KMS-11 (cell line): ENCODE measurements around the gene DIABLO.

Experiments used
- H2AFZ ChIP-seq: fragments of 200-600 bp; sonication (generic); 2 replicates; pipeline ENCODE4 v1.6.1; 2016; ENCODE audit warnings: antibody characterized with exemption, mixed run types, low read depth
- H3K27ac ChIP-seq: fragments of 200-600 bp; sonication (generic); 2 replicates; pipeline ENCODE4 v1.6.1; 2016; ENCODE audit warnings: mild to moderate bottlenecking, mixed run types
- H3K27me3 ChIP-seq: fragments of 200-600 bp; sonication (generic); 2 replicates; pipeline ENCODE4 v1.6.1; 2017; ENCODE audit warnings: mild to moderate bottlenecking, low read depth, mixed run types, moderate library complexity; ENCODE audit not compliant: insufficient read depth
- H3K36me3 ChIP-seq: fragments of 200-600 bp; sonication (generic); 2 replicates; pipeline ENCODE4 v1.6.1; 2017; ENCODE audit warnings: mild to moderate bottlenecking, mixed run types; ENCODE audit not compliant: insufficient read depth
- H3K4me1 ChIP-seq: fragments of 200-600 bp; sonication (generic); 2 replicates; pipeline ENCODE4 v1.6.1; 2016; ENCODE audit warnings: mild to moderate bottlenecking, low read depth, mixed run types; ENCODE audit not compliant: poor library complexity, severe bottlenecking
- H3K4me2 ChIP-seq: fragments of 200-600 bp; sonication (generic); 2 replicates; pipeline ENCODE4 v1.7.0; 2016; ENCODE audit warnings: mild to moderate bottlenecking, mixed run types
- H3K4me3 ChIP-seq: fragments of 200-600 bp; sonication (generic); IDR thresholded peaks from 2 replicates; pipeline ENCODE4 v1.6.1; 2017; ENCODE audit warnings: low read depth, low read length, mixed read lengths; ENCODE audit not compliant: insufficient read depth
- H3K79me2 ChIP-seq: fragments of 200-600 bp; sonication (generic); 2 replicates; pipeline ENCODE4 v1.6.1; 2016; ENCODE audit warnings: low read depth, mixed run types; ENCODE audit not compliant: insufficient read depth
- H3K9ac ChIP-seq: fragments of 200-600 bp; sonication (generic); 2 replicates; pipeline ENCODE4 v1.6.1; 2016; ENCODE audit warnings: mild to moderate bottlenecking, mixed run types
- H4K20me1 ChIP-seq: fragments of 200-600 bp; sonication (generic); 2 replicates; pipeline ENCODE4 v1.6.1; 2016; ENCODE audit warnings: mild to moderate bottlenecking, mixed run types; ENCODE audit not compliant: insufficient read depth
- TF ChIP-seq, protein P1 (sequence below): fragments of 200-600 bp; sonication (generic); conservative IDR thresholded peaks from 2 replicates; pipeline ENCODE4 v1.6.1; 2017; ENCODE audit warnings: low read depth, mild to moderate bottlenecking, antibody characterized with exemption, low read length, moderate library complexity, mixed read lengths

Gene DIABLO

DNA sequence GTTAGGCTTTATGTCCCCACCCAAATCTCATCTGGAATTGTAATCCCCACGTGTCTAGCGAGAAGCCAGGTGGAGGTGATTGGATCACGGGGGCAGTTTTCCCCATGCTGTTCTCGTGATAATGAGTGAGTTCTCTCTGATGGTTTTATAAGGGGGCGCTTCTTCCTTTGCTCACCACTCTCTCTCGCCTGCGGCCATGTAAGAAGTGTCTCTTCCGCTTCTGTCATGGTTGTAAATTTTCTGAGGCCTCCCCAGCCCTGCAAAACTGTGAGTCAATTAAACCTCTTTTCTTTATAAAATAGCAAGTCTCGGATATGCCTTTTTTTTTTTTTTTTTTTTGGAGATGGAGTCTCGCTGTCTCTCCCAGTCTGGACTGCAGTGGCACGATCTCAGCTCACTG is 65.1 kb downstream of the DIABLO start:
- Histone ChIP-seq H3K27ac (no peak overlapping the region), H3K27me3 (no peaks in the 10 kb centered on the region), H3K36me3 (no peaks in the 10 kb centered on the region), H3K4me3 (no peak overlapping the region), H3K79me2 (no peaks in the 10 kb centered on the region), H3K9ac (no peak overlapping the region), H3K4me2 (no peak overlapping the region), H2AFZ (no peak overlapping the region), H4K20me1 (no peaks in the 10 kb centered on the region), H3K4me1 (no peaks in the 10 kb centered on the region)
- TF ChIP-seq, protein P1, sequence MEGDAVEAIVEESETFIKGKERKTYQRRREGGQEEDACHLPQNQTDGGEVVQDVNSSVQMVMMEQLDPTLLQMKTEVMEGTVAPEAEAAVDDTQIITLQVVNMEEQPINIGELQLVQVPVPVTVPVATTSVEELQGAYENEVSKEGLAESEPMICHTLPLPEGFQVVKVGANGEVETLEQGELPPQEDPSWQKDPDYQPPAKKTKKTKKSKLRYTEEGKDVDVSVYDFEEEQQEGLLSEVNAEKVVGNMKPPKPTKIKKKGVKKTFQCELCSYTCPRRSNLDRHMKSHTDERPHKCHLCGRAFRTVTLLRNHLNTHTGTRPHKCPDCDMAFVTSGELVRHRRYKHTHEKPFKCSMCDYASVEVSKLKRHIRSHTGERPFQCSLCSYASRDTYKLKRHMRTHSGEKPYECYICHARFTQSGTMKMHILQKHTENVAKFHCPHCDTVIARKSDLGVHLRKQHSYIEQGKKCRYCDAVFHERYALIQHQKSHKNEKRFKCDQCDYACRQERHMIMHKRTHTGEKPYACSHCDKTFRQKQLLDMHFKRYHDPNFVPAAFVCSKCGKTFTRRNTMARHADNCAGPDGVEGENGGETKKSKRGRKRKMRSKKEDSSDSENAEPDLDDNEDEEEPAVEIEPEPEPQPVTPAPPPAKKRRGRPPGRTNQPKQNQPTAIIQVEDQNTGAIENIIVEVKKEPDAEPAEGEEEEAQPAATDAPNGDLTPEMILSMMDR: no peak

DNA sequence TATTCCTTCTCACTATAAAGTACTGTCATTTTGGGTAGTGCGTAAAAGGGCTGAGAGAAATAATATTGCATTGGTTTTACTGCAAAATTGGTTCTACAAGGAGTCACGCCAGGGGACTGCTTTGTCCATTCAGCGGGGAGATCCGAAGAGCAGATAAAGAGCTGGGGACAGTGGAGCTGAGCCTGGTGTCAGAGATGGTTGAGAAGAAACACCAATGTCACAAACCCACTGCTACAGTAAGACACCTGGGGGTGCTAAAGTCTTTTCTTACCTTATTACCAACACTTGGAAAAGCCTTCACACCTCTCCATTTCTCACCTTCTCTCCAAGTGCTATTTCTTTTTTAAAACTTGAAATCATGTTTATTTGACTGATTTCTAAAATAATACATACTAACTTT is 66.0 kb downstream of the DIABLO start:
- Histone ChIP-seq H4K20me1 (no peaks in the 10 kb centered on the region), H3K79me2 (no peaks in the 10 kb centered on the region), H3K27me3 (no peaks in the 10 kb centered on the region), H3K4me2 (no peak overlapping the region), H3K36me3 (no peaks in the 10 kb centered on the region), H3K27ac (no peak overlapping the region), H2AFZ (no peak overlapping the region), H3K4me3 (no peak overlapping the region), H3K9ac (no peak overlapping the region), H3K4me1 (no peaks in the 10 kb centered on the region)
- TF ChIP-seq, protein P1: no peak

DNA sequence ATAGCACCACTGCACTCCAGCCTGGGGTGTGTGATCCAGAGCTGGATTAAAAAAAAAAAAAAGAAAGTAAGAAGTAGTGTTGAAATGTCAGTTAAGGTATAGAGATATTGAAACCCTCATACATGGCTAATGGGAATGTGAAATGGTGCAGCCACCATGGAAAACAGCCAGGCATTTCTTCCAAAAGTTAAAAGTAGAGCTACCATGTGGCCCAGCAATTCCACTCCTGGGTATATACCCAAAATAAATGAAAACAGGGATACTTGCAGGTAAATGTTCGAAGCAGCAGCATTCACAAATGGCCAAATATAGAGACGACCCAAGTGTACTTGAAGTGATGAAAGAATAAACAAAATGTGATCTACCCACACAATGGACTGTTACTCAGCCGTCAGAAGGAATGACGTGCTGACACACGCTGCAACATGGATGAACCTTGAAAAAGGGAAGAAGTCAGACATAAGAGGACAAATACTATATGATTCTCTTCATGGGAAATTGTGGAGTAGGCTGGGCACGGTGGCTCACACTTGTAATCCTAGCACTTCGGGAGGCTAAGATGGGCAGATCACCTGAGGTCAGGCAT is 67.1 kb downstream of the DIABLO start:
- H3K4me1 ChIP-seq: no peaks in the 10 kb centered on the region
- no peak overlapping the region for H3K27ac ChIP-seq
- no peaks in the 10 kb centered on the region for H3K79me2 ChIP-seq
- no peak overlapping the region for H3K9ac ChIP-seq
- no peak overlapping the region for H2AFZ ChIP-seq
- H3K27me3 ChIP-seq: no peaks in the 10 kb centered on the region
- no peaks in the 10 kb centered on the region for H3K36me3 ChIP-seq
- TF ChIP-seq, protein P1: no peak
- no peak overlapping the region for H3K4me3 ChIP-seq
- H3K4me2 ChIP-seq: no peak overlapping the region
- H4K20me1 ChIP-seq: no peaks in the 10 kb centered on the region
